GM12878 (cell line): ENCODE measurements around the gene TNFRSF1B. TPM values are rescaled to one million over a fixed set of nuclear protein-coding genes. Genes with fewer than 3 reads are reported as not detected.

Experiments
- ATF2 ChIP-seq: IDR thresholded peaks from 2 replicates; pipeline ENCODE4 v1.6.1; 2012; ENCODE audit warnings: low read length, inconsistent platforms
- ATF3 ChIP-seq: IDR thresholded peaks from 2 replicates; pipeline ENCODE4 v1.6.1; 2011; ENCODE audit warnings: low read depth, mild to moderate bottlenecking, low read length, moderate library complexity, borderline replicate concordance; ENCODE audit errors: extremely low read depth
- BACH1 ChIP-seq: fragments of 450-650 bp; IDR thresholded peaks from 2 replicates; pipeline ENCODE4 v1.6.1; 2017; ENCODE audit warnings: mild to moderate bottlenecking, borderline replicate concordance
- CBX5 ChIP-seq: sonication (generic); IDR thresholded peaks from 2 replicates; pipeline ENCODE4 v1.6.1; 2016; ENCODE audit warnings: low read depth, moderate library complexity, mild to moderate bottlenecking, inconsistent platforms
- CEBPB ChIP-seq, 2 experiments: fragments of 150-350 bp in 1 of 2; IDR thresholded peaks; 2 replicates each; pipeline ENCODE4 v1.6.1; 2012 to 2014; ENCODE audit warnings: low read depth in 2 of 2, low read length in 2 of 2, borderline replicate concordance in 1 of 2, inconsistent platforms in 1 of 2
- EP300 ChIP-seq, 2 experiments: fragments of 150-350 bp in 1 of 2; IDR thresholded peaks; 2 replicates each; pipeline ENCODE4 v1.6.1; 2011 to 2012; ENCODE audit warnings: low read depth in 2 of 2, low read length in 2 of 2, borderline replicate concordance in 1 of 2, improper control_type of control experiment in 1 of 2, inconsistent platforms in 1 of 2; ENCODE audit not compliant: control insufficient read depth in 1 of 2
- GABPA ChIP-seq: IDR thresholded peaks from 2 replicates; pipeline ENCODE4 v1.6.1; 2014; ENCODE audit warnings: antibody characterized with exemption, low read depth, mild to moderate bottlenecking, inconsistent platforms
- HDGF ChIP-seq: fragments of 450-650 bp; IDR thresholded peaks from 2 replicates; pipeline ENCODE4 v1.6.1; 2016; ENCODE audit warnings: antibody characterized with exemption
- IKZF2 ChIP-seq, 2 experiments: fragments of 450-650 bp; IDR thresholded peaks; 2 replicates each; pipeline ENCODE4 v1.6.1; 2017; ENCODE audit warnings: mild to moderate bottlenecking in 2 of 2, moderate library complexity in 2 of 2
- IRF4 ChIP-seq: IDR thresholded peaks from 2 replicates; pipeline ENCODE4 v1.6.1; 2011; ENCODE audit warnings: low read depth, low read length
- KDM1A ChIP-seq: fragments of 200-600 bp; sonication (generic); IDR thresholded peaks from 2 replicates; pipeline ENCODE4 v1.6.1; 2016; ENCODE audit warnings: borderline replicate concordance
- NKRF ChIP-seq: fragments of 450-650 bp; conservative IDR thresholded peaks from 2 replicates; pipeline ENCODE4 v1.6.1; 2017; ENCODE audit warnings: mild to moderate bottlenecking, moderate library complexity
- NR2C2 ChIP-seq: IDR thresholded peaks from 2 replicates; pipeline ENCODE4 v1.6.1; 2011; ENCODE audit warnings: borderline replicate concordance, low read depth; ENCODE audit not compliant: control insufficient read depth, insufficient read length
- RAD51 ChIP-seq: fragments of 450-650 bp; IDR thresholded peaks from 2 replicates; pipeline ENCODE4 v1.6.1; 2016; ENCODE audit warnings: moderate library complexity, mild to moderate bottlenecking, inconsistent platforms
- RB1 ChIP-seq: fragments of 450-650 bp; formaldehyde crosslinking; IDR thresholded peaks from 2 replicates; pipeline ENCODE4 v1.6.1; 2017; ENCODE audit warnings: mild to moderate bottlenecking, borderline replicate concordance
- RELA ChIP-seq: fragments of 450-650 bp; IDR thresholded peaks from 2 replicates; pipeline ENCODE4 v1.8.0; 2014; ENCODE audit warnings: borderline replicate concordance; ENCODE audit not compliant: partially characterized antibody
- RFX5 ChIP-seq: IDR thresholded peaks from 2 replicates; pipeline ENCODE4 v1.6.1; 2011; ENCODE audit warnings: low read depth, low read length, improper control_type of control experiment
- SIX5 ChIP-seq: IDR thresholded peaks from 2 replicates; pipeline ENCODE4 v1.6.1; 2011; ENCODE audit warnings: mild to moderate bottlenecking, low read depth, low read length, moderate library complexity; ENCODE audit not compliant: severe bottlenecking
- SMC3 ChIP-seq: IDR thresholded peaks from 2 replicates; pipeline ENCODE4 v1.6.1; 2011; ENCODE audit warnings: low read length, improper control_type of control experiment, borderline replicate concordance
- TBL1XR1 ChIP-seq: IDR thresholded peaks from 2 replicates; pipeline ENCODE4 v1.6.1; 2012; ENCODE audit warnings: low read depth, low read length, improper control_type of control experiment
- WRNIP1 ChIP-seq: IDR thresholded peaks from 2 replicates; pipeline ENCODE4 v1.6.1; 2011; ENCODE audit warnings: low read depth, low read length, improper control_type of control experiment, borderline replicate concordance
- ZBTB11 ChIP-seq: fragments of 450-650 bp; formaldehyde crosslinking; IDR thresholded peaks from 2 replicates; pipeline ENCODE4 v1.5.0; 2022; ENCODE audit warnings: mild to moderate bottlenecking, missing genetic modification characterization
- ZSCAN29 ChIP-seq: fragments of 450-650 bp; IDR thresholded peaks from 2 replicates; pipeline ENCODE4 v1.6.1; 2017; ENCODE audit warnings: mild to moderate bottlenecking, moderate library complexity
- polyA plus RNA-seq, 11 experiments: library from polyadenylated mRNA; depleted of rRNA in 4 of 11; unstranded in 6 of 11; stranded (reverse) in 5 of 11; fragments of >200 nt; fragmentation: Nextera tagmentation in 4 of 11; fragmentation: Illumina TruSeq in 1 of 11; extraction: Ambion mirVana in 4 of 11; extraction: Trizol in 1 of 11; gene quantifications; 1 replicate in 1 of 11; 2 replicates in 10 of 11; pipeline versions ENCODE4 v1.2.1 to v1.2.3, GENCODE V29; 2011 to 2016; ENCODE audit warnings: inconsistent platforms in 2 of 11, missing spikeins in 2 of 11, low read depth in 1 of 11
- total RNA-seq, 4 experiments: library from RNA; depleted of rRNA in 3 of 4; stranded (reverse); fragments of >200 nt in 3 of 4; fragmentation: Illumina TruSeq in 1 of 4; extraction: Trizol in 1 of 4; gene quantifications; 2 replicates each; pipeline versions ENCODE4 v1.2.1 to v1.2.3, GENCODE V29; 2013 to 2021

The TNFRSF1B gene
- total and polyA plus RNA-seq, 10 of the 15 experiments (the other 5 are each of a cell fraction or from before 2014, with no cell fraction given): 10.1 to 87.2 (median 37.3) TPM

- TF ChIP-seq ATF2 (no peak), RFX5 (no peak), ZBTB11 (CRISPR knock-in tag) (no peak), EP300 (IDR thresholded peaks at IDR 0.05; ENCODE audit: borderline replicate concordance in 1 of 2, control insufficient read depth in 1 of 2, low read depth in 2 of 2, low read length in 2 of 2) (peak; percentile 77 to 88; a peak in 3 of 4 replicates), RB1 (no peak; the same call in 1 of the 2 replicates), SIX5 (no peak), CBX5 (no peak), IKZF2 (IDR thresholded peaks at IDR 0.05) (peak; percentile 84 to 87; a peak in 3 of 4 replicates), RAD51 (no peak), SMC3 (0 out of 2 replicates have a peak, but pooled peaks have one; percentile 1), KDM1A (no peak), BACH1 (peak; percentile 76; the same call in 1 of the 2 replicates), ZSCAN29 (no peak; the same call in 1 of the 2 replicates), NR2C2 (no peak), WRNIP1 (no peak), GABPA (no peak), IRF4 (peak; percentile 31; the same call in 1 of the 2 replicates), ATF3 (no peak), CEBPB (IDR thresholded peaks at IDR 0.05; ENCODE audit: borderline replicate concordance in 1 of 2, low read depth in 2 of 2, low read length in 2 of 2) (no peak), TBL1XR1 (peak; percentile 61; the same call in 1 of the 2 replicates), NKRF (no peak), HDGF (no peak; the same call in 1 of the 2 replicates), RELA (no peak)
Measured at GRCh38 chr1:12161662-12162458, 4.9 kb upstream of the TNFRSF1B start (continued).
